Type B pancreatic cell (in vitro differentiated cells): ENCODE results near the gene ADCY9. TPM values are rescaled to one million over a fixed set of nuclear protein-coding genes. Genes with fewer than 3 reads are reported as not detected.
"Not testable (repeated sequence)": the region's sequence is repeated elsewhere in the genome, so short reads cannot be mapped to it uniquely, and the experiment has no call there.

ENCODE experiments used
- DNase-seq: peaks from one replicate; pipeline ENCODE4 v3.0.0; 2021; ENCODE audit warnings: mixed read lengths; ENCODE audit not compliant: unreplicated experiment; ENCODE audit errors: extremely low spot score
- H3K27ac Mint-ChIP-seq: 2 replicates; pipeline ENCODE4 v1.8.0; 2021; ENCODE audit warnings: mild to moderate bottlenecking, mixed read lengths
- H3K27me3 Mint-ChIP-seq: 2 replicates; pipeline ENCODE4 v1.8.0; 2021; ENCODE audit warnings: mixed read lengths
- H3K36me3 Mint-ChIP-seq: 2 replicates; pipeline ENCODE4 v1.8.0; 2021; ENCODE audit warnings: mixed read lengths
- H3K4me1 Mint-ChIP-seq: one replicate; pipeline ENCODE4 v1.8.0; 2021; ENCODE audit warnings: mixed read lengths; ENCODE audit not compliant: unreplicated experiment
- H3K4me3 Mint-ChIP-seq: 2 replicates; pipeline ENCODE4 v1.8.0; 2021; ENCODE audit warnings: mild to moderate bottlenecking, mixed read lengths
- H3K9me3 Mint-ChIP-seq: 2 replicates; pipeline ENCODE4 v1.8.0; 2021; ENCODE audit warnings: mixed read lengths
- long read RNA-seq: library from polyadenylated mRNA; unstranded; transcript quantifications from one replicate; pipeline ENCODE4 v2.0.0, GENCODE V29; 2020
- total RNA-seq: library from RNA; stranded (reverse); gene quantifications from 2 replicates; pipeline ENCODE4 v1.2.1, GENCODE V29; 2021; ENCODE audit warnings: low replicate concordance
- TF ChIP-seq, protein P1 (sequence below): fragments of 200-600 bp; sonication (generic); conservative IDR thresholded peaks from 2 replicates; pipeline ENCODE4 v1.5.0; 2021; ENCODE audit warnings: antibody characterized with exemption, mild to moderate bottlenecking

The ADCY9 gene
- 13.9 and 17.0 TPM in 2 replicates for total RNA-seq
- long read RNA-seq, partial matches to known transcripts: 0 of 4 reads
- long read RNA-seq, other reads (novel, unspliced or antisense): 4 of 4 reads

DNA sequence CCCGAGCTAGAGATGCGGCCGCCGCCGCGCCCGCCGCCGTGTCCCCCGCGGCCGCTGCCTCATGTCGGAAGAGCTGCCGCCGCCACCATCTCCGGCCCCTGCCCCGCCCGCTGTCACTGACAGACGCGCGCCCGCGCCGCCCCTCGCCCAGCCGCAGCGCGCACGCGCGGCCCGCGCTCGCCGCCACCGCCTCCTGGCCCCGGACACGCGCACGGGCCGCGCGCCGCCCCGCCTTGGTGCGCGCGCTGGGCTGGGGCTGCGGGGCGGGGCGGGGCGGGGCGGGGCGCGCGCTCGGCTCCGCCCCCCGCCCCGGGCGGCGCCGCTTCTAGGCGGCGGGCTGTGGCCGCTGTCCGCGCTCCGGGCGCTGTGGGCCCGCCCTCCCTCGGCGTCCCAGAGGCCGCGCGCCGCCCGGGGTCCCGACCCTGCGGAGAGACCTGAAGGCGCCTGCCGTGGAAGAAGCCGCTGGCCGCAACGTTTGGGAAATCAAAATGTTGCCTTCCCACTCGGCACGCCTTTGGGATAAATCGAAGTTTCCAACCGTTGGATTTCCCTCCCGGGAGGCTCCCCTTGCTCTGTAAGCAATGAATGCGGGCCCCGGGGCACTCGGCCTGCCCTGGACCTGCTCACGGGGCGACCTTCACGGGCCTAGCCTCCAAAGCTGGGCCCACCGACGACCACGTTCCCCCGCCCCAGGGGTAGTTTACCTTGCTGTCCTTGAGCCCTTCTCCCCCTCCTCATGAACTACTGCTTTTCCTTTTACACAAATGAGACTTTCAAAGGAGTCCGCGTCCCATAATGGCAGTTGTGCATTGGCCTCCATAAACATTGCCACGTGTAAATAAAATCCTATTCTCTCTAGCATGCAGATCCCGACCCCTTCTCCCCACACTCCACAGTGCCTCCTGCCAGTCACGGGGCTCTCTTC lies at the start of gene ADCY9:
Gene ADCY9 (minus strand): TSS at position 118 of the 925 bp plus-strand sequence. CDS start 1,000 bp downstream, outside the sequence.
- peaks cover 5% of the 10 kb centered on the region for H3K36me3 Mint-ChIP-seq
- TF ChIP-seq, protein P1, sequence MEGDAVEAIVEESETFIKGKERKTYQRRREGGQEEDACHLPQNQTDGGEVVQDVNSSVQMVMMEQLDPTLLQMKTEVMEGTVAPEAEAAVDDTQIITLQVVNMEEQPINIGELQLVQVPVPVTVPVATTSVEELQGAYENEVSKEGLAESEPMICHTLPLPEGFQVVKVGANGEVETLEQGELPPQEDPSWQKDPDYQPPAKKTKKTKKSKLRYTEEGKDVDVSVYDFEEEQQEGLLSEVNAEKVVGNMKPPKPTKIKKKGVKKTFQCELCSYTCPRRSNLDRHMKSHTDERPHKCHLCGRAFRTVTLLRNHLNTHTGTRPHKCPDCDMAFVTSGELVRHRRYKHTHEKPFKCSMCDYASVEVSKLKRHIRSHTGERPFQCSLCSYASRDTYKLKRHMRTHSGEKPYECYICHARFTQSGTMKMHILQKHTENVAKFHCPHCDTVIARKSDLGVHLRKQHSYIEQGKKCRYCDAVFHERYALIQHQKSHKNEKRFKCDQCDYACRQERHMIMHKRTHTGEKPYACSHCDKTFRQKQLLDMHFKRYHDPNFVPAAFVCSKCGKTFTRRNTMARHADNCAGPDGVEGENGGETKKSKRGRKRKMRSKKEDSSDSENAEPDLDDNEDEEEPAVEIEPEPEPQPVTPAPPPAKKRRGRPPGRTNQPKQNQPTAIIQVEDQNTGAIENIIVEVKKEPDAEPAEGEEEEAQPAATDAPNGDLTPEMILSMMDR: no peak
- peaks cover 36% of the 10 kb centered on the region for H3K4me1 Mint-ChIP-seq
- no peaks in the 10 kb centered on the region for H3K9me3 Mint-ChIP-seq
- H3K27ac Mint-ChIP-seq: peak within 1 kb of the TSS; percentile 65
- peaks cover 3% of the 10 kb centered on the region for H3K27me3 Mint-ChIP-seq
- H3K4me3 Mint-ChIP-seq: peak within 1 kb of the TSS; percentile 88
- DNase-seq: peak; percentile 86

DNA sequence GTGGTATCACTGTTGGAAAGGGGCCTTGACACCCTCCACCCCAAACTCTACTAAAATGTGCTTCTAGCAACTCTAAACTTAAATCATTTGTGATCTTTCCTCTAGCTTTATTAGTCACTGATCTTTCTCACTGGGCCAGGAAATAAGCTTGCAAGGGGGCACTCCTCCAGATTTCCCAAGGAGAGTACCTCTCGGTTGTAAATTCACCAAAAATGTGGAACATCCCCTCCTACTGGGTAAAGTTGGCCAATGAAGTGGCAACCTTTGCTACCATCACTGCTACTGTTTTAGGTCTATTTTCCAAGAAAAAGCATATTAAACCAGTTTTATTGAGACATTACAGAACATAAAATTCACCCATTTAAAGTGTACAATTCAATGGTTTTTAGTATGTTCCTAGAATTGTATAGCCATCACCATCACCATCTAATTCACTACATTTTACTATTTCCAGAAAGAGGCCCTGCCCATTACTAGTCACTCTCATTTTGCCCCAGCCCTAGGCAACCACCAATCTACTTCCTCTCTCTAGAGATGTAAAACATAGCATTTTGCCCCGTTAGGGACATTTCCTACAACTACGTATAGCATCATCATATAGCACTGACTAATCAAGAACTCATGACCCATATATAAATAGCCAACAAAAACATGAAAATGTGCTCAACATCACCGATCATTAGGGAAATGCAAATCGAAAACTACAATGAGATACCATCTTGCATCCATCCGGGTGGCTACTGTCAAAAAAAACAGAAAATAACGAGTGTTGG lies 44.6 kb upstream of the ADCY9 start:
- no peak overlapping the region for H3K27ac Mint-ChIP-seq
- no peaks in the 10 kb centered on the region for H3K36me3 Mint-ChIP-seq
- H3K4me1 Mint-ChIP-seq: no peaks in the 10 kb centered on the region
- TF ChIP-seq, protein P1: no peak
- H3K4me3 Mint-ChIP-seq: no peak overlapping the region
- no peak for DNase-seq
- H3K9me3 Mint-ChIP-seq: no peaks in the 10 kb centered on the region
- no peaks in the 10 kb centered on the region for H3K27me3 Mint-ChIP-seq

DNA sequence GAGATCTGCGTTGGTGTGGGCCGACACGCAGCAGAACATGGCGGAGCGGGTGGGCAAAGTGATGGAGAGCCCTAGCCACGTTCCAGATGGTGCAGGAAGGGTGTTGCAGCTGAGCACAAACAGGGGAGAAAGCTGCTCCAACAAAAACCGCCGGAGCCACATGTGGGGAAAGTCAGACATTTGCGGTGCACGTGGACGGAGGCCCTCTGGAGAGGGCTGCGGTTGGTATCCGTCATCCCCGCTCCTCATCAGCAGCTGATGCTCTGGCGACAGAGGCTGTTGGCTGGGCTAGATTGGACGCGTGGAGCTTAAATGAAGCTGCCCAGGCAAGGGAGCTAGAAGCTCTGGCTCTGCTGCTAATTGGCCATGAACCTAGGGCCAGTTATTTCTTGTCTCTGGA lies 43.5 kb upstream of the ADCY9 start:
- no peak for DNase-seq
- Mint-ChIP-seq H3K4me1 (no peaks in the 10 kb centered on the region), H3K27me3 (no peaks in the 10 kb centered on the region), H3K36me3 (no peaks in the 10 kb centered on the region), H3K27ac (no peak overlapping the region), H3K4me3 (no peak overlapping the region), H3K9me3 (no peaks in the 10 kb centered on the region)
- TF ChIP-seq, protein P1: no peak

DNA sequence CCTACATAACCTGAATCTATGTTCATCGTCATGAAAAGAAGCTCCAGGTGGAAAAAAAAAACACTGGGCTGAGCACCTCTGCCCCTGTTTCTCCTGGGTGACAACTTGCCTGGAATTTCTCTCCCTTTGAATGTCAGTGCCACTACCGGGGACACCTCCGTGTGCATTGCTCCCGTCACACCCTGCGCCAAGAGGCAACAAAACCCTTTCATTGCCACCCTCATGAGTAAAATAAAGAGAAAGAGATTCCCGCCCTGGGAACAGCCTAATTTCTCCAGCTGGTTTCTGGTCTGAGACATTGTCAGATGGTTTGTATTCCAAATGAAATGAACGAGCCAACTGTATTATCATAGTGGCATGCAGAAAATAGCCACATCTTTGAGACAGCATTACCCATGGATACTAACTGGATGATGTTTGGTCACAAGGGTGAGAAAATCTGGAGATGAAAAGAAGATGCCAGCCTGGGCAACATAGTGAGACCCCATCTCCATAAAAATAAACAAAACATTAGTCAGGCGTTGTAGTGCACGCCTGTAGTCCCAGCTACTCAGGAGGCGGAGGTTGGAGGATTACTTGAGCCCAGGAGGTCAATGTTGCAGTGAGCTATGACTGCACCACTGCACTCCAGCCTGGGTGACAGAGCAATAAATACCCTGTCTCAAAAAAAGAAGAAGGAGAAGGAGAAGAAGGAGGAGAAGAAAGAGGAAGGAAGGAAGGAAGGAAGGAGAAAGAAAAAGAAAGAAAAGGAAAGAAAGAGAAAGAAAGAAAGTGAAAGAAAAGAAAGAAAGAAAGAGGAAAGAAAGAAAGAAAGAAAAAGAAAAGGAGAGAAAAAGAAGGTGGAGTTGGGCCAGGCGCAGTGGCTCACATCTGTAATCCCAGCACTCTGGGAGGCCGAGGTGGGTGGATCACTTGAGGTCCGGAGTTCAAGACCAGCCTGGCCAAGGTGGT lies 42.2 kb upstream of the ADCY9 start:
- no peaks in the 10 kb centered on the region for H3K36me3 Mint-ChIP-seq
- no peaks in the 10 kb centered on the region for H3K4me1 Mint-ChIP-seq
- H3K9me3 Mint-ChIP-seq: no peaks in the 10 kb centered on the region
- H3K27ac Mint-ChIP-seq: no peak overlapping the region
- no peak for DNase-seq
- TF ChIP-seq, protein P1: no peak
- no peaks in the 10 kb centered on the region for H3K27me3 Mint-ChIP-seq
- H3K4me3 Mint-ChIP-seq: no peak overlapping the region

DNA sequence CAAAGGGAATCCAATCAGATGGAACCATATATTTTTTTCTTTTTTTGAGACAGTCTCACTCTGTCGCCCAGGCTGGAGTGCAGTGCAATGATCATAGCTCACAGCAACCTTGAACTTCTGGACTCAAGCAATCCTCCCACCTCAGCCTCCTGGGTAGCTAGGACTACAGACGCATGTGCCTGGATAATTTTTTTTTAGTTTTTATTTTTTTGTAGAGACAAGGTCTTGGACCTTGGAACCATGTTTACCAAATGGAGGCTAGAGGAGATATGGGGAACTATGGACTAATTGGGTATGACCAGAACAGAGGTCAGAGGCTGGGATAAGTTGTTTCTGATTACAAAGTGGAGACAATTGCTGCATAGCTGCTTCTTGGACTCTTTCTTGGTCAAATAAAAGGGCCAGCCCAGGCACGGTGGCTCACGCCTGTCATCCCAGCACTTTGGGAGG lies 41.2 kb upstream of the ADCY9 start:
- Mint-ChIP-seq H3K4me3 (no peak overlapping the region), H3K27ac (no peak overlapping the region), H3K36me3 (no peaks in the 10 kb centered on the region), H3K9me3 (no peaks in the 10 kb centered on the region), H3K4me1 (peaks cover 2% of the 10 kb centered on the region), H3K27me3 (no peaks in the 10 kb centered on the region)
- DNase-seq: no peak
- TF ChIP-seq, protein P1: no peak

DNA sequence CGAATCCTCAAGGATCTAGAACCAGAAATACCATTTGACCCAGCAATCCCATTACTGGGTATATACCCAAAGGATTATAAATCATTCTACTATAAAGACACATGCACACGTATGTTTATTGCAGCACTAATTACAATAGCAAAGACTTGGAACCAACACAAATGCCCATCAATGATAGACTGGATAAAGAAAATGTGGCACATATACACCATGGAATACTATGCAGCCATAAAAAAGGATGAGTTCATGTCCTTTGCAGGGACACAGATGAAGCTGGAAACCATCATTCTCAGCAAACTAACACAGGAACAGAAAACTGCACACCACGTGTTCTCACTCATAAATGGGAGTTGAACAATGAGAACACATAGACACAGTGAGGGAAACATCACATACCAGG lies 40.3 kb upstream of the ADCY9 start:
- not testable (repeated sequence) for H3K27ac Mint-ChIP-seq, H3K4me3 Mint-ChIP-seq, DNase-seq, H3K36me3 Mint-ChIP-seq, H3K4me1 Mint-ChIP-seq, H3K27me3 Mint-ChIP-seq, H3K9me3 Mint-ChIP-seq

DNA sequence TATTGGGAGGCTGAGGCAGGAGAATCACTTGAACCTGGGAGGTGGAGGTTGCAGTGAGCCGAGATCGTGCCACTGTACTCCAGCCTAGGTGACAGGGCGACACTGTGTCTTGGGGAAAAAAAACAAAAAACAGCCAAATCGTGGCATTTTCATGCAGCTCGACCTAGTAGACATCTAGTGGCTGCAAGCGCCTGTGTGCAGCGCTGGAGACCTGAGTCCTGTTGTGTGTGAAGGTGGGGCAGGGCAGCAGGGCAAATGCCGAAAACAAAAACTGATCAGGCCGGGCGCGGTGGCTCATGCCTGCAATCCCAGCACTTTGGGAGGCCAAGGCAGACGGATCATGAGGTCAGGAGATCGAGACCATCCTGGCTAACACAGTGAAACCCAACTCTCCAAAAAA lies 37.1 kb upstream of the ADCY9 start:
- H3K27me3 Mint-ChIP-seq, H3K9me3 Mint-ChIP-seq, H3K36me3 Mint-ChIP-seq, H3K27ac Mint-ChIP-seq, DNase-seq, H3K4me3 Mint-ChIP-seq, H3K4me1 Mint-ChIP-seq: not testable (repeated sequence)
